ENCODE measurements around the gene TPCN2.
"Not testable (repeated sequence)": the region's sequence is repeated elsewhere in the genome, so short reads cannot be mapped to it uniquely, and the experiment has no call there.

The TPCN2 gene

DNA sequence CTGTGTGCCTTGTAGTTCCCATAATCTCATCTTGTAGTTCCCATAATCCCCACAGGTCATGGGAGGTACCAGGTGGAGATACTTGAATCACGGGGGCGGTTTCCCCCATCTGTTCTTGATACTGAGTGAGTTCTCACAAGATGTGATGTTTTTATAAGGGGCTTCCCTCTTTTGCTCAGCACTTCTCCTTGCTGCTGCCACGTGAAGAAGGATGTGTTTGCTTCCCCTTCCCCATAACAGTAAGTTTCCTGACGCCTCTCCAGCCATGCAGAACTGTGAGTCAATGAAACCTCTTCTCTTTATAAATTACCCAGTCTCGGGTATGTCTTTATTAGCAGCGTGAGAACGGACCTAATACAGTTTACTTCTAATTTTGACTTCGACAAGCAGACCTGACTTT is 93.0 kb downstream of the TPCN2 start:
- DNase-seq = no peak

DNA sequence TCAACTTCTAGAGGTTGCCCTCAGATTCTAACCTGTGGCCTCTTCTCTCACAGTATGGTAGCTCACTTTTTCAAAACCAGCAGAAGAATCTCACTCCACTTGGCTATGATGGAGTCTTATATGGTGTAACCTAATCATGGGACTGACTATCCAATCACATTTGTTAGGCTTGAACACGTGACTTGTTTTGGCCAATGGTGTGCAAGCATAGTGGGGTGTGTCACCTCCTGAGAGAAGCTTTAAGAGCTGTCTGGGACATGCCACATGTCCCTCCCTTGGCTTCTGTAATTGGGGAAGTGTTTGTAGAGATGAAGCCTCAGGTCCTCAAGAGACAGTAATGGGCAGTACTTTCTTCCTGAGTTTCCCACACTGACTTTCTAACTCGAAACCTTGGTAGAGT is 94.2 kb downstream of the TPCN2 start:
- DNase-seq = no peak

DNA sequence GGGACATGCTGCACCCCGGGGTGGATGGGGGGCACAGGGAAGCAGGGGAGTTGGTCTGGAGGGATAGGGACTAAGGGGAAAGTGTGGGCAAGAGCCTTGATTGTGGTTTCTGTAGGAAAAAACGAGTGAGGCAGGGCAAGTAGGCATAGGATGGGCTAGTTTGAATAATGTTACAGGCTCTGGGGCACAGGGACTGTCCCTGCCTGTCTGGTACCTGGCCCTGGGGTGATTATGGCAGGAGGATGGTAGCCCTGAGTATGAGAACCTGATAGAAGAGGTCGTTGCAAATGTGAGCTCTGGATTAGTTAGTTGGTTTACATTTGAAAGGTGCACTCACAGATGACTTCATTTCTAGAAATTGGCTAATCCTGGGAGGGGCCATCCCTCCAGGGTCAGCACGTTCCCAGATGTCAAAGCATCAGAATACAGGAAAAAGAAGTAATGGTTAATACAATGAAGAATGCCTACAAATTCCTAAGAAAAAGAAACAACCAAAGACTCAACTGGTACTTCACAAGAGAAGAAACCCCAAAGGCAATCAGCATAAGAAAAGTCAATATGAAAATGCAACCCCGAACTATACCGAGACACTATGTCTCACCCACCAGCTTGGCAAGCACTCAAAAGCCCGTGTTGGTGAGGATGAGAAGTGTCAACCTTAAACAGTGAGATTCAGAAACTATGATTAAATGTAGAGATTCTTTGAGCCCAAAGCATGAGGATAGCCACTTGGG is 95.8 kb downstream of the TPCN2 start:
- no peak for DNase-seq

DNA sequence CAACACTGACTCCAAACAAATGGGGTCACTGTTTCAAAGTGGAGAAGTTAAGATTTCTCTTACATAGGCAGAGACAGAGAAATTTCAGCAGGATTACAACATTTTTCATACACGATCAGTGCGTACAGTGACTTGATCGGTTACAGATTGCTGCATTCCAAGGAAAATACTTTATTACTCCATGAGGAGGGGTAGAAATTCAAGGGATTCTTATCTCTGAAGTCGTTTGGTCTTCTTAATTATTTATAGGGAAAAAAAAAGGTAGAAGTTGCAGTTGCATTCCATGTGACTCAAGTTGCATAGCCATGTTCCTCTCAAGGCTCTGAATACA is 96.3 kb downstream of the TPCN2 start:
- DNase-seq = no peak

DNA sequence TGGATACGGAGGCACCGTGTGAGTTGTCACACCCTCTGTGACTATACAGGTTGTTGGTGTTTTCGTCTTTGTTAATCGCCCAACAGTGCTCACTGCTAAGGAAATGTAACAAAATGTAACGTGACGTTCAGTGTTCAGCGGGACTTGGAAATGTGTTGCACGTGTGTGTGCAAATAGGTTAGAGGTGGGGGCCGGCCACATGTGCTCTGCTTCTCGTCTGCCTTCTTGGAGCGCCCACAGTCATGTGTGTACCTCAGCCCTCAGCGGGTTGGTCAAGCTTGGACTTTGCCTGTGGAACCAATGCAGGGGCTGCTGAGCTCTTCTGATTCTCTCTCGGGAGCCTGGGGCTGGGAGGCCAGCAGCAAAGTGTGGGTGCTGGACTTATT is 99.6 kb downstream of the TPCN2 start:
- DNase-seq = no peak

DNA sequence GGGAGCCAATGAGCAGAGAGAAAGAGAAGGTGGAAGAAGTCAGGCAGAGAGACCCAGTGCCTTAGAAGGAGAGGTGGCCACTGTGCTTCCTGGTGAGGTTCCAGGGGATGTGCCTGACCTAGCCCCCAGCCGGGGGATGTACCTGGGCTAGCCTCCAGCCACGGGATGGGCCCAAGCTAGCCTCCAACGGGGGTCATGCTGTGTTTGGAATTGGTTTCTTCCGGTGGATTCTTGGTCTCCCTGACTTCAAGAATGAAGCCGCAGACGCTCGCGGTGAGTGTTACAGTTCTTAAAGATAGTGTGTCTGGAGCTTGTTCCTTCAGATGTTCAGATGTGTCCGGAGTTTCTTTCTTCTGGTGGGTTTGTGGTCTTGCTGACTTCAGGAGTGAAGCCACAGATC is 100.1 kb downstream of the TPCN2 start:
- no peak for DNase-seq

DNA sequence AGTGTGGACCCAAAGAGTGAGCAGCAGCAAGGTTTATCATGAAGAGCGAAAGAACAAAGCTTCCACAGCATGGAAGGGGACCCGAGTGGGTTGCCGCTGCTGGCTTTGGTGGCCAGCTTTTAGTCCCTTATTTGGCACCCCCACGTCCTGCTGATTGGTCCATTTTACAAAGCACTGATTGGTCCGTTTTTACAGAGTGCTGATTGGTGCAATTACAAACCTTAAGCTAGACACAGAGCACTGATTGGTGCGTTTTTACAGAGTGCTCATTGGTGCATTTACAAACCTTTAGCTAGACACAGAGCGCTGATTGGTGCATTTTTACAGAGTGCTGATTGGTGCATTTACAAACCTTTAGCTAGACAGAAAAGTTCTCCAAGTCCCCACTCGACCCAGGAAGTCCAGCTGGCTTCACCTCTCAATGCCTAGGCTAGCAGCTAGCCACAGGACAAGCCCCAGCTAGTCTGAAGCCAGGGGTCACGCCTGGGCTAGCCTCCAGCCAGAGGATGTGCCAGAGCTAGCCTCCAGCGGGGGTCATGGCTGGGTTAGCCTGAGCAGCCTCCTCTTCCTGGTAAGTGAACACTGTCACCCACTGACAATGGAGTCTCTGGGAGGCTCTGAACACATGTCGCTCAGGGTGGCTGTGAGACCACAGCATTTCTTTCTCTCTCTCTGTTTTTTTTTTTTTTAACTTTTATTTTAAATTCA is 100.8 kb downstream of the TPCN2 start:
- DNase-seq = not testable (repeated sequence)

DNA sequence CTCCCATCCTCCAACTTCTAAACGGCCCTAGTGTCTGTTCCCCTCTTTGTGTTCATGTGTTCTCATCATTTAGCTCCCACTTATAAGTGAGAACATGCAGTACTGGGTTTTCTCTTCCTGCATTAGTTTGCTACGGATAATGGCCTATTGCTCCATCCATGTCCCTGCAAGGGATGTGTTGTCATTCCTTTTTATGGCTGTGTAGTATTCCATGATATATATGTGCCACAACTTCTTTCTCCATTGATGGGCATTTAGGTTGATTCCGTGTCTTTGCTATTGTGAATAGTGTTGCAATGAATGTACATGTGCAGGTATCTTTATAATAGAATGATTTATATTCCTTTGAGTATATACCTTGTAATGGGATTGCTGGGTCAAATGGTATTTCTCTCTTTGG is 101.4 kb downstream of the TPCN2 start:
- no peak for DNase-seq

DNA sequence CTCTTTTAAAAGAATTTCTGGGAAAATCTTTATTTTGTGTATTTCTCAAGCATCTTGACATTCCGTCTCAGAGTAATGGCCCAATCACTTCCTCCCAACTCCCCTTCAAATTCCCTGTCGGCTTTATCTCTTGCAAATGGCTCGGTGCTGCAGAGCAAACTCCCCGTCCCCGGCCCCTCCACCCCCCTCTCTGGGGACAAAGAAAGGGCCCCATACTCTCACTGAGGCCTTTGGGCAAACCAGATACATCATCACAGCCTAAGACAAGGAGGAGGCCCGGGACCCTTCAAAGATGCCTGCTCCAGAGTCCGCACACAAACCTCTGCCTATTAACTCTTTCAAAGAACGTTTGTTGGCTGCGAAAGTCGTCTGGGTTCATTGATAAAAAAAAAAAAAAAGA is 103.1 kb downstream of the TPCN2 start:
- no peak for DNase-seq

DNA sequence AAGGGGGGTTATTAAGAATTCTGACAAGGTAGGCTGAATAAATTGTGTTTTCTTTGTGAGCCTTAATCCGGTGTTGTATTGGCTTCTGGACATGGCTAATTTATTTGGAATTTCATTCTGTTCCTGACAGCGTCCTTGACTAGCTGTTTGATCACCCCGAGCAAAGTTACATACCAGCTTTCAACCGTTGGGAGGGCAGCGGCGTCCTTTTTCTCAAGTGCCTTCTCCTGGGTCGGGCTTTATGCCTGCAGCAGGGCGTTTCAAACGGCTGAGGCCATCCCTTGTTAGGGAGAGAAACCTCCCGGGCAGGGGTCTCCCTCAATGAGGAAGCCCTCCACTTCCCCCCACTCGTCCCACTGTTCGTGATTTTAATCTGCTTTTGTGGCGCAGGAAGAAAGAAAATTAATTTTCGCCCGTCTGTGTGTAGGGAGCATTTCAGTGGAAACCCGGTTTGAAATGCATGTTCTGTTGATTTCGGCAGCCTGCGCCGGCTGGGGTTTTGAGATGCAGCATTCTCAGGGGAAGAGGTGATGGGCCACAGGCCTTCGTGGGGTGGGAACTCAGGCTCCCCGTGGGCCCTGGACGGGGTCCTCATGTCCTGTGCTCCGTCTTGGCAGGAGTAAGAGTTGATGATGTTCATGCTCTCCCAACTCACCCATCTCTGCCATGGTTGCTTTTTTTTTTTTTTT is 104.1 kb downstream of the TPCN2 start:
- DNase-seq = no peak

DNA sequence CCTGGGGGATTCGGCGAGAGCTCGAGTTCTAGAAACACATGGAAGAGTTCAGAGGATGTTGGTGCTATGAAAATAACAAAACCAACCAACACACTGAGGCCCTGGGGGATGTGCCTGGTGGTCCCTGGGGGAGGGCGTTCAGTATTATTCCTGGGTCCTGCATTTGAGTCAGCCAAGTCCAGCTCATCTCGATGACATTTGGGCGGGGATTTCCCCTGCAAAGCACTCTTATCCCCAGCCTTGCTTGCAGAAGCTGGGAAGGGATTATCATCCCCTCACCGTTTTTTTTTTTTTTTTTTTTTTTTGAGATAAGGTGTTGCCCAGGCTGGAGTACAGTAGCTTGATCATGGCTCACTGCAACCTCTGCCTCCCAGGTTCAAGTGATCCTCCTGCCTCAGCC is 104.9 kb downstream of the TPCN2 start:
- DNase-seq = no peak

DNA sequence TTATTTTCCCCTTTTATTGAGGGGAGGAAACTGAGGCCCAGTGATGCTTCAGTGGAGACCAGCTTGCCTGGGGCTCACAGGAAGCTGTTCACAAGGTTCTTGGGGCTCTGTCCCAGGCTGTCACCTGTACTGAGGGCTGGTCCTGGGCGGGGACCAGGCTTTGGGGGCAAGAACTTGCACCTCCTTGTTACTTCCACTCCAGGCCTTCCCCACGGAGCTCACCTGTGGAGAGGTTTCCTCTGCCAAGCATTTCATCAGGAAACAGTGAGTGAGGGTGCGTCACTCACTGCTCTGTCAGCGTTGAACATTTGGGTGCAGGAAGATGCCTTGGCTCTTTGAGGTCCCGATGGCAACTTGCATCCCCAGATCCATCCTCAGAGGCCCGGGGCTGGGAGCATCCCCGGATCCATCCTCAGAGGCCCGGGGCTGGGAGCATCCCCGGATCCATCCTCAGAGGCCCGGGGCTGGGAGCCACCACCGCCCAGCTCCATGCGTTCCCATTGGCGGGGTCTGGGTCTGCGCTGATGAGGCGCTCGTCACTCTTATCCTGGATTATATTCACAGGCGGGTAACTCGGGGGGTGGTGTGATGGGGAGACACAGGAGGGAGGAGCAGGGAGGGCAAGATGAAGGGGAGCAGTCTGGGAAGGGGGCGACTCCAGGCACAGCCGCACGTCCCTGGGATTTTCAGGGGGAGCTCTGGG is 105.6 kb downstream of the TPCN2 start:
- DNase-seq = no peak

DNA sequence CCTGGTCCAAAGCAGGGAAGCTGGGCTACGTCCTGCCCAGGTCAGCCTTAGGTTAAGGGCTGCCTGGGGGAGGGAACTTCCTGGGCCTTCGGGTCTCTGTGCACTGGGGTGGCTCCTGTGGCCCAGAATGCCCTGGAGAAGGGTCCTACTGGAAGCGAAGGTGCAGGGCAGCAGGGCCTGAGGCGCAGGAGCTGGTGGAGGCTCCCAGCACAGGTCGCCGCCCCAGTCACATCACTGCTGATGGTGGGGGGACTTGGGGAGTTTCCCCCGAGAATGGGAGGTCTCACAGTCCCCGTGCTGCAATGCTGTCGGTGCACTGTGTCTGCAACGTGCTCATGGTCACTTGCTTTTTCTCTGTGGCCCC is 106.2 kb downstream of the TPCN2 start:
- DNase-seq = no peak

DNA sequence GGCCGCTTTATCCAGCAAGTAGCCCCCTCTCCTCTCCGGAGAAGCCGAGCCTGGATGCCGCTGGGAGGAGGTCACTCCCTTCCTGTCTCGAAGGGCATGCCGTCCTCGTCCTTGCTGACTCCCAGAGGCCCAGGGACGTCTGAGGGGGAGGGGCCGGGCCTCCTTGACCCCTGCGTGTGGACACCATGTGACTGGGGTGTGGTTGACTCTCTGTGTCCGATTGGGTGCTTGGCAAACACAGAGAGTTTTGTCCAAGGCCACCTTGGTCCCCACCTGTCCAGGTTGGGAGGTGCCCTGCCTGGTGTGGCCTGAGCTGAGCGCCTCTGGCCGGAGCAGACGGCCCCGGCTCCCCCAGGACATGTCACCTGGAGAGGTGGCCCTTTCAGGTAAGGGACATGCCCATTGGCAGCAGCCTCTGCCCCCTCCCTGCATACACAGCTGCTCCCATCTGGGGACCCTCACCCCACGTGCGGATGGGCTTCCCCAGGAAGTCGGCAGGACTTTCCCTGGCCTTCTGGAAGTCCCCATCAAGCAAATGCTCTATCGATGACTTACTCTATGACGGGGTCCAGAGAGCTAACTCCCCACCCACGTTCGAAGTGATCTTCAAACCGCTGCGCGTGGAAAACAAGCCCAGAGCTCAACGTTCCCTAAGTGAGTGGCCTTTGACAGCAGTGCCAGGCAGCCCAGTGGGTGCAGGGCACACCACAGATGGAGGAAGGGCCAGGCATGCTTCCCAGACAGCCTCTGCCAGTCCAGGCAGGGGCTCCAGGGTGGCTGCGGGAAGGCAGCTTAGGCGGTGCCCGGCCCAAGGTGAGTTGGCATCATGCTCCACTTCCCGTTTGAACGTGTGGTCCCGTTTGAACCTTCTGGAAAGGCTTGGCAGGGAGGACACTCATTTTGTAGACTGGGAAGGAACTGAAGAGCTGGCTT is 106.8 kb downstream of the TPCN2 start, which contains the start of gene SMIM38:
TSS of gene SMIM38 (plus strand) at position 634 of the 933 bp plus-strand sequence. CDS start 1,912 bp downstream, outside the sequence.
- peak in 17 of 56 donors; percentile 6 to 59 (median 18) for DNase-seq

DNA sequence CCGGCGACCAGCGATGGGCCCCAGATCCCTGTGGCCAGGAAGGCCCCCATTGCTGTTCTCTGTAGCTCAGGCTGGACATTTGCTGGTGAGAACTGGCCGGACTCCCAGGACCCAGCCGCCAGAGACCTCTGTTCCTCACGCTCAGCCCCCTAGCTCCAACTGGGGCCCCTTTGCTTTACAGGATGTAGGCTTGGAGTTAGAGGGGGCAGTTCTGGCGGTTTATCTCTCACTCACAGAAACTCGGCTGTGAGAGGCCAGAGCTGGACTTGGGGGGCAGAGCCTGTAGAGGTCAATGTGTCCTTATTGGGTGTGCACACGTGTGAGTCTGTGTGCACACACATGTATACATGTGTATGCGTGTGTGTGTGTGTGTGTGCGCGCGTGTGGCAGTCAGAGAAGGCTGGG is 107.5 kb downstream of the TPCN2 start:
- peak in 2 of 56 donors; percentile 35 to 49 for DNase-seq

DNA sequence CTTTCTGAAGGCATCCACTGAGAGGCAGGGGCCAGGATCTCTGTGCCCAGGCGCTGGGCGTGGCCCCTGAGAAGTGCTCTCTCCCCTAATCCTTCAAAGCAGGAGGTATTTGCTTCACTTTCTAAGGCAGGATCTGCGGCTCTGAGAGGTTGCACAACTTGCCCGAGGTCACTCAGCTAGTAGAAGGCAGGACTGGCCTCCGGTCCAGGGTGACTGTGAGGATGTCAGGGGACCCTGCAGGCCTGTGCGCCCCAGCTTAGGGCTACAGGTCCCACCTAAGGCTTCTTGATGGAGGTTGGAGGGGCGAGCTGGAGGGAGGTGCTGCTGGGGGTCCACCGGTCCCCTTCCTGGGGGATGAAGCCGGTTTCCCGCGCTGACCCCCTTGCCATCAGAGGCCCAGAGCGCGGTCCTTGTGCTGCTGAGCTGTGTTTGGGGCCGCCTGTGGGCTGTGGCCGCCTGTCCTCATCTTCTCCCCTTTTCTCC is 108.0 kb downstream of the TPCN2 start:
- peak in 2 of 56 donors; percentile 35 to 52 for DNase-seq

DNA sequence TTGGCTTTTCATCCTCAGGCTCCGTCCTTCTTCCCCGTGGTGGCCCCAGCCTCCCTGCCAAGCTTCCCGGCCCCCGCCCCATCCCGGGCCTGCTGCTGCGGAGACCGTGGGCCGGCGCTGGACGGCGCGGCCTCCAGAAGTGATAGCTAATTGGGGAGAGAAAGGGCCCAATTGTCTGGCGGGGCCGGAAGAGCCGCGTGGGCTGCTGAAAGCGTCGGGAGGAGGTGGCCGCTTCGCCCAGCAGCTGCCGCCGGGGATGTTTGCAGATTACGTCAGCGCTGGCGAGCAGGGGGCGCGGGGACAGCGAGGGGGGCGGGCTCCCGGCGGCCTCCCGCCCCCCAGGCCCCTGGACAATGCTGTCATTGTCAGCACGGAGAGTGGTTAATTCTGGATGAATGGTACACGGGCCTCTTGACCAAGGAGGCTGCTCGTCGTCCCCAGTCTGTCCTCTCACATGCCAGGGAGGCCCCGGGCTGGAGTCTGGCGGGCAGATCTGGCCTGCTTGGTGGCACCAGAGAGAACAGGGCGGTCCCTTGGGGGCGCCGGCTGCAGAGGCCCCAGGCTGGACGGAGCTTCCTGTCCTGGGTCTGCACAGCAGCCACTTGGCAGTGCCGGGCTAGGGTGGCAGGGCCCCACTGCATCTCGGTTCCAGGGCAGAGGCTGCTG is 108.6 kb downstream of the TPCN2 start:
- peak in 54 of 56 donors; percentile 47 to 95 (median 84) for DNase-seq

DNA sequence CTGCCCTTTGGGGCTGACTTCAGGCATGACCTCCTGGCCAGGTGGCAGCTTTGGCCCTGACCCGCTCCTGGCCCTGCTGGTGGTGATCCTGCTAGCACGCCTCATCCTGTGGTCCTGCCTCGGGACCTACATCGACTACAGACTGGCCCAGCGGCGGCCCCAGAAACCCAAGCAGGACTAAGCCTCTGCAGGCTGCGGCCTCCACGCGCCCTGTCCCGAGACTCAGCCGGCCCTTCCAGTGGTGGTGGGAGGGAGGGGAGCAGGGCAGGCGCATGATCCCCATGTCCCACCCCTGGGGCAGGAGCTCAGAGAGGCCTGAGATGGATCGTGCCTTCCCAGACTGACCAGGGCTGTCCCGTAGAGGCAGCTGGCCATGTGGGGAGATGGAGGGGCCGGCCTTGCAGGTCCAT is 109.1 kb downstream of the TPCN2 start:
- no peak for DNase-seq

DNA sequence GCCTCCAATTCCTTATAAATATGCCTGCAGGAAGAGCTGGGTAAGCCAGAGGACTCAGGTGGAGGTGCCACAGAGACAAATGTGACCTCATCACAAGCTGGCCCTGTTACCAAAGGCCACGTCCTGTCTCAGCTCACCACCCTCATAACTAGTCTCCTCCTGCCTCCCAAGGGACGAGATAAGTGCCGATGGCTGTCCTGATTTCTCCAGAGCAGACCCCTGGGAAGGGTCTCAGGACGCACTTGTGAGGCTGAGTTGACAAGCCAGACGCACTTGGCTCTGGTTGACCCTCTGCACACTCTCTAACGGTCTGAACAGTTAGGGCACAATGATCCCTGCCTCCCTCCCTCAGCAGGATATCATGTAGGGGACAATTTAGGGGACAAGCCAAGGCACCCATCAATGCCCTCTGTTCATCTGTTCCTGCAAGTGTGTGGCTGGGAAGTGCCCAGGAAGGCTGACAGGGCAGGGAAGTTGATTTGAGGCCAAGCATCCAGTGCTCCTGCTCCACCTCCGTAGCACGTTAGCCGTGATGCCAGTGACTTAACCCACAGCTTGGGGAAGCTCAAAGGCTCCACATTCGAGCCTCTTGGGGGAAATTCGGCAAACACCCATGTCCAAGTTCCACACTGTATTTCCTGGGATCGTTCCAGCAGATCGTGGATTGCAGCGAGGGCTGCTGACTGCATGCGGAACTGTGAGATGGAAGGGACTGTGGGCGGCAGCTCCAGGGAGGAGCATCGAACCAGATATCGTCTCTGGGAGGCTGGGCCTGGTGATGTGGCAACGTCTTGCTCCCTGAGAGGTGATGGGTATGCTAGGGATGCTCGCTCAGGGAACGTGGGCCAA is 109.8 kb downstream of the TPCN2 start:
- no peak for DNase-seq

Data from nucleus accumbens (tissue), 56 donors.